Measurements from ENCODE around the gene GALK1. TPM values are rescaled to one million over a fixed set of nuclear protein-coding genes. Genes with fewer than 3 reads are reported as not detected.

GALK1 gene
- total and polyA plus RNA-seq, 9 of the 15 experiments (the other 6 are each of a cell fraction or from before 2014, with no cell fraction given) = 0.45 to 51.6 (median 17.4) TPM

GRCh38 chr17:75779250-75779986 lies 14.4 kb upstream of the GALK1 start (continued):
- peak; percentile 60; the same call in 1 of the 2 replicates for TF ChIP-seq ZBTB40 (IDR thresholded peaks at IDR 0.05)
- no peak for TF ChIP-seq ZBTB40 (CRISPR knock-in tag; IDR thresholded peaks at IDR 0.05)
- TF ChIP-seq TAF7 (tag; IDR thresholded peaks at IDR 0.05) = peak; percentile 98
- peak; percentile 100 for TF ChIP-seq MTA3 (IDR thresholded peaks at IDR 0.05; ENCODE audit: borderline replicate concordance)
- no peak for TF ChIP-seq ZNF830 (CRISPR knock-in tag; IDR thresholded peaks at IDR 0.05)
- TF ChIP-seq SP1 (CRISPR knock-in tag; IDR thresholded peaks at IDR 0.05) = peak; percentile 96
- 0 out of 6 replicates have a peak, but pooled peaks of 1 of the 3 experiments have one; percentile 2 for TF ChIP-seq CTCF (IDR thresholded peaks at IDR 0.05 in 2 of 3, conservative IDR thresholded peaks at IDR 0.05 in 1 of 3; ENCODE audit: insufficient read depth in 2 of 3, low read depth in 1 of 3, low read length in 3 of 3)
- no peak; the same call in 1 of the 2 replicates for TF ChIP-seq XRCC5 (IDR thresholded peaks at IDR 0.05; ENCODE audit: low read depth, low read length)
- no peak for TF ChIP-seq ATF4 (CRISPR knock-in tag; IDR thresholded peaks at IDR 0.05)
- TF ChIP-seq NELFE (IDR thresholded peaks at IDR 0.05; ENCODE audit: insufficient read depth, insufficient read length) = peak; percentile 97
- no peak for TF ChIP-seq CBFA2T2 (conservative IDR thresholded peaks at IDR 0.05)
- no peak for TF ChIP-seq ELK3 (CRISPR knock-in tag; IDR thresholded peaks at IDR 0.05)
- peak; percentile 63; the same call in 1 of the 2 replicates for TF ChIP-seq LARP7 (IDR thresholded peaks at IDR 0.05)

Measured in K562 (cell line).